KBM-7 (cell line): ENCODE data around the gene SLC25A36.
"Not testable (repeated sequence)": the region's sequence is repeated elsewhere in the genome, so short reads cannot be mapped to it uniquely, and the experiment has no call there.

Experiments
- DNase-seq: peaks from one replicate; pipeline ENCODE4 v3.0.0-alpha.2; 2015
- in situ Hi-C: fragments of 300-500 bp; cut with MboI; formaldehyde crosslinking; loops from 2 replicates; pipeline ENCODE4 v1.14.3; 2020; ENCODE audit warnings: low sequenced_read_pairs, low pct_unique_long_range_greater_than_20kb, mixed read lengths

Gene SLC25A36

GRCh38 chr3:140956058-140956835 is 14.6 kb downstream of the SLC25A36 start:
- DNase-seq: no peak
- in situ Hi-C loops: no loop called here

- in situ Hi-C loops: no loop called here
Measured at GRCh38 chr3:140972833-140973232, 31.2 kb downstream of the SLC25A36 start.

GRCh38 chr3:140974900-140975299 is 33.3 kb downstream of the SLC25A36 start:
- in situ Hi-C loops: no loop called here
- DNase-seq: no peak

More at GRCh38 chr3:140972833-140973232, 31.2 kb downstream of the SLC25A36 start:
- peak; percentile 23 for DNase-seq

GRCh38 chr3:140980663-140981062 is 39.0 kb downstream of the SLC25A36 start:
- DNase-seq: no peak
- in situ Hi-C loops: no loop called here

GRCh38 chr3:140987792-140988191 is 46.2 kb downstream of the SLC25A36 start:
- DNase-seq, in situ Hi-C loops: not testable (repeated sequence)

- DNase-seq: no peak
- in situ Hi-C loops: no loop called here
Measured at GRCh38 chr3:140994316-140994715, 52.7 kb downstream of the SLC25A36 start.

GRCh38 chr3:140994861-140995260 is 53.2 kb downstream of the SLC25A36 start:
- in situ Hi-C loops, DNase-seq: not testable (repeated sequence)

GRCh38 chr3:140995881-140996280 is 54.2 kb downstream of the SLC25A36 start:
- DNase-seq: no peak
- in situ Hi-C loops: no loop called here

- in situ Hi-C loops: loop anchor here (25.0 kb wide), 2 partner anchors 112 to 187 kb away; no protein-coding TSS in a partner anchor
- peak; percentile 70 for DNase-seq
Measured at GRCh38 chr3:141000027-141000663, 58.5 kb downstream of the SLC25A36 start.

GRCh38 chr3:141000686-141001085 is 59.0 kb downstream of the SLC25A36 start:
- in situ Hi-C loops: loop anchor here (25.0 kb wide), 2 partner anchors 112 to 187 kb away; no protein-coding TSS in a partner anchor
- no peak for DNase-seq

GRCh38 chr3:141006344-141006743 is 64.7 kb downstream of the SLC25A36 start:
- in situ Hi-C loops: loop anchor here (25.0 kb wide), 2 partner anchors 106 to 181 kb away; no protein-coding TSS in a partner anchor
- DNase-seq: no peak

GRCh38 chr3:141009496-141009895 is 67.9 kb downstream of the SLC25A36 start:
- in situ Hi-C loops: loop anchor here (25.0 kb wide), 2 partner anchors 103 to 178 kb away; no protein-coding TSS in a partner anchor

GRCh38 chr3:141011232-141011996 is 69.8 kb downstream of the SLC25A36 start:
- in situ Hi-C loops: loop anchor here (25.0 kb wide), 2 partner anchors 101 to 176 kb away; no protein-coding TSS in a partner anchor

More at GRCh38 chr3:141009496-141009895, 67.9 kb downstream of the SLC25A36 start:
- DNase-seq: no peak

GRCh38 chr3:141011997-141012262 is 70.3 kb downstream of the SLC25A36 start:
- in situ Hi-C loops: loop anchor here (25.0 kb wide), 2 partner anchors 100 to 175 kb away; no protein-coding TSS in a partner anchor
- no peak for DNase-seq

More at GRCh38 chr3:141011232-141011996, 69.8 kb downstream of the SLC25A36 start:
- DNase-seq: peak; percentile 70

GRCh38 chr3:141012571-141012970 is 70.9 kb downstream of the SLC25A36 start:
- in situ Hi-C loops: loop anchor here (25.0 kb wide), 2 partner anchors 100 to 175 kb away; no protein-coding TSS in a partner anchor
- DNase-seq: no peak

- in situ Hi-C loops: loop anchor here (25.0 kb wide), 2 partner anchors 97 to 172 kb away; no protein-coding TSS in a partner anchor
- no peak for DNase-seq
Measured at GRCh38 chr3:141015481-141015880, 73.8 kb downstream of the SLC25A36 start.

- DNase-seq: not testable (repeated sequence)
- in situ Hi-C loops: loop anchor here (25.0 kb wide), 2 partner anchors 95 to 170 kb away; no protein-coding TSS in a partner anchor
Measured at GRCh38 chr3:141017366-141018322, 76.0 kb downstream of the SLC25A36 start.

- DNase-seq: no peak
- in situ Hi-C loops: loop anchor here (25.0 kb wide), 2 partner anchors 93 to 168 kb away; no protein-coding TSS in a partner anchor
Measured at GRCh38 chr3:141019244-141019643, 77.6 kb downstream of the SLC25A36 start.
